ENCODE data around the gene TRAK1. TPM values are rescaled to one million over a fixed set of nuclear protein-coding genes. Genes with fewer than 3 reads are reported as not detected.

The TRAK1 gene
- total RNA-seq, 4 donors from 2014 or later = 37.4 to 89.5 (median 53.0) TPM

DNA sequence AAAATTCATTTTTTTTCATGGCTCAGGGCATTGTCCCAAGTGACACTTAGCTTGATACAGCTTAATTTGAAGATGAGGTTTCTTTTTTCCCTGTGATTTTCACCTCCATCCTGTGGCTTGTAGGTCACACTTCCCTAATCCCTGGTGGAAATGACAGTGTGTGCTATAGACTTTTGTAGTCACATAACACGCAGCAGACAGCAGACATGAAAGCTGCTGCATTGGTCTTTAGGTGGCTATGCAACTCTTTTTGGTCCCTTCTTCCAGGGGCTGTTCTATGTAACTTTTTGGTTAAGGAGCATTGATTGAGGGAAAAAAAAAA is 38.8 kb downstream of the TRAK1 start:
- Histone ChIP-seq H3K9me3 (no peaks in the 10 kb centered on the region), H3K36me3 (peaks cover 0 to 39% of the 10 kb centered on the region in 2 donors), H3K27me3 (no peaks in the 10 kb centered on the region), H3K4me1 (peaks cover 0 to 24% (median 0%) of the 10 kb centered on the region in 3 donors), H3K27ac (no peak overlapping the region), H3K4me3 (no peak overlapping the region)
- no peak for ATAC-seq
- TF ChIP-seq, protein P1, sequence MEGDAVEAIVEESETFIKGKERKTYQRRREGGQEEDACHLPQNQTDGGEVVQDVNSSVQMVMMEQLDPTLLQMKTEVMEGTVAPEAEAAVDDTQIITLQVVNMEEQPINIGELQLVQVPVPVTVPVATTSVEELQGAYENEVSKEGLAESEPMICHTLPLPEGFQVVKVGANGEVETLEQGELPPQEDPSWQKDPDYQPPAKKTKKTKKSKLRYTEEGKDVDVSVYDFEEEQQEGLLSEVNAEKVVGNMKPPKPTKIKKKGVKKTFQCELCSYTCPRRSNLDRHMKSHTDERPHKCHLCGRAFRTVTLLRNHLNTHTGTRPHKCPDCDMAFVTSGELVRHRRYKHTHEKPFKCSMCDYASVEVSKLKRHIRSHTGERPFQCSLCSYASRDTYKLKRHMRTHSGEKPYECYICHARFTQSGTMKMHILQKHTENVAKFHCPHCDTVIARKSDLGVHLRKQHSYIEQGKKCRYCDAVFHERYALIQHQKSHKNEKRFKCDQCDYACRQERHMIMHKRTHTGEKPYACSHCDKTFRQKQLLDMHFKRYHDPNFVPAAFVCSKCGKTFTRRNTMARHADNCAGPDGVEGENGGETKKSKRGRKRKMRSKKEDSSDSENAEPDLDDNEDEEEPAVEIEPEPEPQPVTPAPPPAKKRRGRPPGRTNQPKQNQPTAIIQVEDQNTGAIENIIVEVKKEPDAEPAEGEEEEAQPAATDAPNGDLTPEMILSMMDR (IDR thresholded peaks at IDR 0.05) = no peak
- TF ChIP-seq EP300 (IDR thresholded peaks at IDR 0.05) (no peak), POLR2AphosphoS5 (IDR thresholded peaks at IDR 0.05) (no peak), POLR2A (IDR thresholded peaks at IDR 0.05) (no peak)
- WGBS, 2 donors (ENCODE audit: low coverage in 1 of 2) = 100% methylated on average over 1 of the region's 1 CpG; no CpG with 5 or more reads in 1 of the 2 donors

DNA sequence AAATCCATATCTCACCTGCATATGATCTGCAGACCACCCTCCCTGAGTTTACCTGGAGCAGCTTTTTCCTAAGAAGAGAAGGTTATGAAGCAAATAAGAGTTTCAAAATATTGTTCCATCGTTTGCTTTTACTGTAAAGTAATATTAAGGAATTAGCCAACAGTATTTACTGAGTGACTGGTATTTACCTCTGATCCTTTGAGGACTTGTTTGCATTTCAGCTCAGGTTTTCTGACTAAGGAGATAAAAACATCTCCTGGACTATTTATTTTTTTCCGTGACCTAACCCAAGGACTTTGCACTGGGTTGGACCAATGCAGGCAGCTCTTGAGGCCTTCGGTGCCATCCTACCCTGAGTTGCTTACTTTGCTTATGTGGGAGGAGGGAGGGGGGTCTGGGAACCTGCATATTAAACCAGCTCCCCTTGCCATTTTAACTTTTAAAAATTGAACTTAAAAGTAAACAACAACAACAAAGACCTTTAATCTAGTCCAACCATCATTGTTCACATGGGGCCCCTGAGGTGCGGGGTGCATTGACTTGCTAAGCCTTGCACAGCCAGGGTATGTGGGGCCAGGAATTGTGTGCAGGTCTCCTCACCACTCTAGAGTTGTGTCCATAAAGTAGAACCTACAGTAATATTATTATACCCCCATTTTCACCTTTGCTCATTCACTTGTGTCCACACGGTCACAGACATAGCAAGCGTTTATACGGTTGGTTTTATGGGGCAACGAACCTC is 39.3 kb downstream of the TRAK1 start:
- peaks cover 0 to 33% of the 10 kb centered on the region in 2 donors for H3K36me3 ChIP-seq
- H3K4me1 ChIP-seq = peaks cover 0 to 29% (median 0%) of the 10 kb centered on the region in 3 donors
- TF ChIP-seq POLR2A (IDR thresholded peaks at IDR 0.05) (no peak), EP300 (IDR thresholded peaks at IDR 0.05) (no peak), POLR2AphosphoS5 (IDR thresholded peaks at IDR 0.05) (no peak)
- TF ChIP-seq, protein P1 (IDR thresholded peaks at IDR 0.05) = no peak
- no peaks in the 10 kb centered on the region for H3K27me3 ChIP-seq
- no peak for ATAC-seq
- H3K27ac ChIP-seq = no peak overlapping the region
- no peaks in the 10 kb centered on the region for H3K9me3 ChIP-seq
- H3K4me3 ChIP-seq = no peak overlapping the region
- 72 to 86% methylated on average over 3 to 7 of the region's 8 CpGs for WGBS, 2 donors (ENCODE audit: low coverage in 1 of 2)

- Histone ChIP-seq H3K36me3 (peaks cover 0 to 13% of the 10 kb centered on the region in 2 donors), H3K4me3 (no peak overlapping the region), H3K27ac (no peak overlapping the region), H3K27me3 (no peaks in the 10 kb centered on the region), H3K9me3 (no peaks in the 10 kb centered on the region), H3K4me1 (peaks cover 0 to 25% (median 0%) of the 10 kb centered on the region in 3 donors)
- TF ChIP-seq POLR2A (IDR thresholded peaks at IDR 0.05) (no peak), POLR2AphosphoS5 (IDR thresholded peaks at IDR 0.05) (no peak)
- no peak for ATAC-seq
- 71 to 75% methylated on average over 4 to 5 of the region's 5 CpGs for WGBS, 2 donors (ENCODE audit: low coverage in 1 of 2)
These were observed 42.5 kb downstream of the TRAK1 start for GRCh38 chr3:42133500-42134298.

DNA sequence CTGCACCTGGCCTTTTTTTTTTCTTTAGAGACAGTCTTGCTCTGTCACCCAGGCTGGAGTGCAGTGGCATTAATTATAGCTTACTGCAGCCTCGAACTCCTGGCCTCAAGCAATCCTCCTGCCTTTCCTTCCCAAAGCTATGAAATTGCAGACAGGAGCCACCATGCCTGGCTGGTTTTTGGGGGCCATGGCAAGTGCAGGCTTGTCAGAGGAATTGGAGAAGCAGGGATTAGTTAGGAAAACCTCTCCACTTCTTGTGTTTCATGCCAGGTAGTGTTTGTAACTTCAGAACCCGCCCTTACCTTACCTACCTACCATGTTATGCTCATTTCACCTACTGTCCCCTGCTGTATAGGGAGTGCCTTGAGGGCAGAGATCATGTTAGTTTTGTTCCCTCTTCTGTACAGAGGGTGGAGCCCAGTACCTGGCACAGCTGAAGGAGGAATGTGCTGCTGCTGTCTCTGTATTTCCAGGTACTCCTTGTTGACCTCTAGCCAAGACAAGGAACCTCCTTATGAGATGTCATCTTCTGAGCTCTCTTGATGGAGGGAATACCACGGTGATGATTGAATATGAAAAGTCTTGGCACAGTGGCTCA is 43.8 kb downstream of the TRAK1 start:
- H3K4me1 ChIP-seq = peaks cover 0 to 12% (median 0%) of the 10 kb centered on the region in 3 donors
- no peak overlapping the region for H3K27ac ChIP-seq
- 83% methylated on average over 1 to 2 of the region's 3 CpGs for WGBS, 2 donors (ENCODE audit: low coverage in 1 of 2)
- ATAC-seq = no peak
- no peaks in the 10 kb centered on the region for H3K9me3 ChIP-seq
- H3K36me3 ChIP-seq = peaks cover 0 to 21% of the 10 kb centered on the region in 2 donors
- no peak overlapping the region for H3K4me3 ChIP-seq
- TF ChIP-seq POLR2A (IDR thresholded peaks at IDR 0.05) = no peak
- TF ChIP-seq EP300 (IDR thresholded peaks at IDR 0.05) = no peak
- TF ChIP-seq, protein P1 (IDR thresholded peaks at IDR 0.05) = no peak
- TF ChIP-seq POLR2AphosphoS5 (IDR thresholded peaks at IDR 0.05) = no peak
- no peaks in the 10 kb centered on the region for H3K27me3 ChIP-seq
